Kidney (tissue), 14 donors: ENCODE data around the gene CNPPD1. TPM values are rescaled to one million over a fixed set of nuclear protein-coding genes. Genes with fewer than 3 reads are reported as not detected.

ENCODE experiments used
- DNase-seq, 5 donors: peaks; one replicate each; pipeline ENCODE4 v3.0.0-alpha.2; 2013 to 2020
- FAIRE-seq: peaks from 2 replicates; lab custom pipeline; 2012; peaks lifted over from hg19 to GRCh38; lab: Jason Lieb, UNC
- H3K27ac ChIP-seq, 2 donors: one replicate each; pipeline ENCODE4 v1.7.0; 2013; ENCODE audit warnings: low read depth in 2 of 2, low read length in 2 of 2, inconsistent platforms in 1 of 2
- H3K27me3 ChIP-seq: one replicate; pipeline ENCODE4 v1.7.1; 2013; ENCODE audit warnings: low read length, inconsistent platforms; ENCODE audit not compliant: control insufficient read depth, insufficient read depth
- H3K36me3 ChIP-seq, 3 donors: one replicate each; pipeline versions ENCODE4 v1.7.0 to v1.7.1; 2013; ENCODE audit warnings: low read length in 3 of 3, control low read depth in 1 of 3, inconsistent platforms in 1 of 3; ENCODE audit not compliant: insufficient read depth in 3 of 3, control insufficient read depth in 2 of 3
- H3K4me1 ChIP-seq, 3 donors: one replicate each; pipeline versions ENCODE4 v1.7.0 to v1.7.1; 2013; ENCODE audit warnings: low read length in 3 of 3, inconsistent platforms in 1 of 3, low read depth in 1 of 3; ENCODE audit not compliant: control insufficient read depth in 2 of 3, insufficient read depth in 2 of 3
- H3K4me3 ChIP-seq, 3 donors: one replicate each; pipeline versions ENCODE4 v1.7.0 to v1.8.1; 2013; ENCODE audit warnings: low read length in 3 of 3, control low read depth in 1 of 3, inconsistent platforms in 1 of 3
- H3K9ac ChIP-seq, 3 donors: one replicate each; pipeline versions ENCODE4 v1.7.0 to v1.7.1; 2013; ENCODE audit warnings: low read length in 3 of 3, control low read depth in 1 of 3, inconsistent platforms in 1 of 3
- H3K9me3 ChIP-seq, 3 donors: one replicate each; pipeline versions ENCODE4 v1.7.0 to v1.7.1; 2013; ENCODE audit warnings: low read length in 3 of 3, control low read depth in 1 of 3, inconsistent platforms in 1 of 3; ENCODE audit not compliant: control insufficient read depth in 2 of 3, insufficient read depth in 1 of 3
- intact Hi-C: fragments of 100-400 bp; cut with DNase I; formaldehyde crosslinking; loops from one replicate; pipeline ENCODE4 v1.11.1; 2022
- polyA plus RNA-seq: library from polyadenylated mRNA; stranded (reverse); fragments of 350-450 nt; fragmentation: Illumina TruSeq; extraction: RNeasy Lipid Tissue Mini Kit (QIAGEN cat#74804); gene quantifications from one replicate; pipeline ENCODE4 v1.2.3, GENCODE V29; 2014; ENCODE audit warnings: low read depth, low replicate concordance; ENCODE audit not compliant: insufficient read depth
- total RNA-seq: library from RNA; stranded (reverse); fragmentation: NEBNext Ultra II Directional; extraction: Animal tissue kit (Norgen Biotek cat#: 25700); gene quantifications from one replicate; pipeline ENCODE4 v1.2.1, GENCODE V29; 2021
- TF ChIP-seq, protein P1 (sequence below): IDR thresholded peaks from 3 replicates; pipeline ENCODE4 v1.5.1; 2012; ENCODE audit warnings: mild to moderate bottlenecking, moderate library complexity, borderline replicate concordance; ENCODE audit not compliant: insufficient read depth; ENCODE audit errors: extremely low read depth
- donor health status: control.
- donor health status: control.
- donor health status: control.
- donor health status: control.
- donor health status: control.
- donor health status: DM: yes; HTN: yes; CAD: no.
- donor health status: Normal renal cell carcinoma (clear cell type).

CNPPD1 gene
- total and polyA plus RNA-seq, 2 donors from 2014 or later = 97.5 to 131 TPM

DNA sequence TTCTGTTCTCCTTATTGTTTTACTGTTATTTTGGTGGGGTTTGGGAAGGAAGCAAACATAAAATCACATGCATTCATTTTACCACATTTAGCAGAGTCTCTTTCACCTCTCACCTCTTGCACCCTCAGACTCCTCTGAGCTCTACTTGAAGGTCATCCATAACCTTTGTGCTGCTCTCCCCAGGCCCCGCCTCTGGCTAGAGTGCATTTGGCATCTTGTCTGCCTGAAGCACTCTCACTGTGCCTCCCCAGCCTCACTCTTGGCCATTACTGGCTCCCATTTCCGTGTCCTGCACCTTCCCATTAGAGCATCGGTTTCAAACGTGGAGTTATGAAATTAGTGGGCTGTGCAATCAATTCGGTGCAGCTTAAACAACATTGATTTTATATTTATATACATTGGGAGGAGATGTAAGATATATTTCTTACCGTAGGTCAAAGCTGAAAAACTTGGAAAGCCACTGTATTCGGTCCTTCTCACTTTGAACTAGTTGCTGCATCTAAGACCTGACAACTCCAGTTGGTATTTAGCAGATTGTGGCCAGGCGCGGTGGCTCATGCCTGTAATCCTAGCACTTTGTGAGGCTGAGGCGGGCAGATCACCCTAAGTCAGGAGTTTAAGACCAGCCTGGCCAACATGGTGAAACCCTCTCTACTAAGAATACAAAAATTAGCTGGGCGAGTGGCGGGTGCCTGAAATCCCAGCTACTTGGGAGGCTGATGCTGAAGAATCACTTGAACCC lies 22.9 kb upstream of the CNPPD1 start:
- Histone ChIP-seq H3K4me3 (no peak overlapping the region), H3K27me3 (no peaks in the 10 kb centered on the region), H3K36me3 (no peaks in the 10 kb centered on the region), H3K27ac (no peak overlapping the region), H3K9ac (no peak overlapping the region), H3K4me1 (no peaks in the 10 kb centered on the region), H3K9me3 (no peaks in the 10 kb centered on the region)
- FAIRE-seq = no peak
- no peak for DNase-seq
- intact Hi-C loops = no loop called here
- TF ChIP-seq, protein P1, sequence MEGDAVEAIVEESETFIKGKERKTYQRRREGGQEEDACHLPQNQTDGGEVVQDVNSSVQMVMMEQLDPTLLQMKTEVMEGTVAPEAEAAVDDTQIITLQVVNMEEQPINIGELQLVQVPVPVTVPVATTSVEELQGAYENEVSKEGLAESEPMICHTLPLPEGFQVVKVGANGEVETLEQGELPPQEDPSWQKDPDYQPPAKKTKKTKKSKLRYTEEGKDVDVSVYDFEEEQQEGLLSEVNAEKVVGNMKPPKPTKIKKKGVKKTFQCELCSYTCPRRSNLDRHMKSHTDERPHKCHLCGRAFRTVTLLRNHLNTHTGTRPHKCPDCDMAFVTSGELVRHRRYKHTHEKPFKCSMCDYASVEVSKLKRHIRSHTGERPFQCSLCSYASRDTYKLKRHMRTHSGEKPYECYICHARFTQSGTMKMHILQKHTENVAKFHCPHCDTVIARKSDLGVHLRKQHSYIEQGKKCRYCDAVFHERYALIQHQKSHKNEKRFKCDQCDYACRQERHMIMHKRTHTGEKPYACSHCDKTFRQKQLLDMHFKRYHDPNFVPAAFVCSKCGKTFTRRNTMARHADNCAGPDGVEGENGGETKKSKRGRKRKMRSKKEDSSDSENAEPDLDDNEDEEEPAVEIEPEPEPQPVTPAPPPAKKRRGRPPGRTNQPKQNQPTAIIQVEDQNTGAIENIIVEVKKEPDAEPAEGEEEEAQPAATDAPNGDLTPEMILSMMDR = no peak

- no peak for FAIRE-seq
- Histone ChIP-seq H3K27ac (no peak overlapping the region), H3K4me1 (no peaks in the 10 kb centered on the region), H3K36me3 (no peaks in the 10 kb centered on the region), H3K4me3 (no peak overlapping the region), H3K9ac (no peak overlapping the region), H3K27me3 (no peaks in the 10 kb centered on the region), H3K9me3 (no peaks in the 10 kb centered on the region)
- DNase-seq = no peak
- TF ChIP-seq, protein P1 = no peak
- intact Hi-C loops = no loop called here
Measured at GRCh38 chr2:219198974-219199373, 22.2 kb upstream of the CNPPD1 start.

DNA sequence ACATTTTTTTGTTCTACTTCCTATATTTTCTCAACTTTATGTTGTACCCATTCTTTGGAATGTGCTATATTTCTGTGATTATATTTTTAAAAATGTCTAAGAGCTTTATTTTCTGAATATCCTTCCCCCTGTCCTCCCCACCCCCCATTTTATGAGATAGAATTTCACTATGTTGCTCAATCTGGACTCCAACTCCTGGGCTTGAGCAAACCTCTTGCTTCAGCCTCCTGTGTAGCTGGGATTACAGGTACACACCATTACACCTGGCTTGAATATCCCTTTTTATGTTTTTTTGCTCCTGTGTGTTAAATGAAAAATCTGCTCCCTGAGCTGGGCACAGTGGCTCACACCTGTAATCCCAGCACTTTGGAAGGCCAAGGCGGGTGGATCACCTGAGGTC lies 20.7 kb upstream of the CNPPD1 start:
- intact Hi-C loops = no loop called here
- FAIRE-seq (no peak), DNase-seq (no peak)
- no peak overlapping the region for H3K4me3 ChIP-seq
- no peaks in the 10 kb centered on the region for H3K36me3 ChIP-seq
- TF ChIP-seq, protein P1 = no peak
- no peaks in the 10 kb centered on the region for H3K9me3 ChIP-seq
- H3K27ac ChIP-seq = no peak overlapping the region
- H3K27me3 ChIP-seq = no peaks in the 10 kb centered on the region
- no peaks in the 10 kb centered on the region for H3K4me1 ChIP-seq
- no peak overlapping the region for H3K9ac ChIP-seq
